IPS DF 6.9 (cell line): ENCODE results near the gene GUCD1.

Experiments
- DNase-seq: peaks from one replicate; pipeline ENCODE4 v3.0.0-alpha.2; 2013; ENCODE audit warnings: low read depth, low spot score
- H3K27ac ChIP-seq: one replicate; pipeline ENCODE4 v1.5.1; 2013; ENCODE audit warnings: low read length, control low read depth
- H3K27me3 ChIP-seq: 2 replicates; pipeline ENCODE4 v1.6.1; 2013; ENCODE audit warnings: mild to moderate bottlenecking, low read length; ENCODE audit not compliant: control insufficient read depth, insufficient read depth
- H3K36me3 ChIP-seq: 2 replicates; pipeline ENCODE4 v1.6.1; 2013; ENCODE audit warnings: low read length; ENCODE audit not compliant: control insufficient read depth, insufficient read depth
- H3K4me1 ChIP-seq: 2 replicates; pipeline ENCODE4 v1.6.1; 2013; ENCODE audit warnings: low read length; ENCODE audit not compliant: control insufficient read depth, insufficient read depth
- H3K4me3 ChIP-seq: 2 replicates; pipeline ENCODE4 v1.5.1; 2013; ENCODE audit warnings: mild to moderate bottlenecking, low read length
- H3K9me3 ChIP-seq: 2 replicates; pipeline ENCODE4 v1.6.1; 2013; ENCODE audit warnings: low read length, inconsistent platforms; ENCODE audit not compliant: control insufficient read depth, insufficient read depth
- WGBS: extraction: QIAGEN DNeasy Blood & Tissue Kit; methylation state at CpG from one replicate; pipeline ENCODE4 v1.1.7; 2013; ENCODE audit warnings: mixed read lengths, missing lambda C conversion rate; ENCODE audit not compliant: insufficient read length, insufficient coverage; 5-methylcytosine and 5-hydroxymethylcytosine counted together

The GUCD1 gene

DNA sequence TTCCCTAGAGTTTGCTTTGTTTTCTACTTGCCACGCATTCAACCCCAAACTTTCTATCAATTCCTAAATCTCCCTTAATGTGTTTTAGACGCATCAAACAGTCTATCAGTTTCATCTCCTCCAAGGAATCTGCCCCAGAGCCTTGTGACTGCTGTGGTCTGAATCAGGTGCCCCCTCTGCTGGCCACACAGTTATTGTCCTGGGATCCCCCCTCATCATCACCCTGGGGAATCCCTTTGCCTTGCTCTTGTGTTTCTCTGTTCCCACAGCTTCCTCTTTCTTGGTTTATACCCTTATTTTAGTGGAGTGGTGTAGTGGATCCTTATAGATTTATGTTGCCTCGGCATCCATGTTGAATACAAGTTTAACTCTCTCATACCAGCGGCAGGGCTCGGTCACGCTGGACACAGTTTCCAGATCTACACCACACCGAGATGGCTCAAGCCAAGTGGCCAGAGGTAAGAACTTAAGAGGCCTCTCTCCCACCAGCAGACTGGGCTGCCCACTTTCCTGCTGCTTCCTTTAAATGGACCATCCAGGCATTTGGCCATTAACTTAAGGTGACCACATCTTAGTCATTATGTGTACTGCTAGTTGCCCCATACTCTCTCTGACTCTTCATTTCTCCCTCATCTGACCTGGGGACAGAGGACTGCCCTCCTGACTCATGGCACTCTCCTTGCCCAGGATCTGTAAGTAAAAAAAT is 51.6 kb downstream of the GUCD1 start:
- WGBS, result no CpG with 5 or more reads among the region's 7 CpGs
- H3K36me3 ChIP-seq, result no peaks in the 10 kb centered on the region
- no peaks in the 10 kb centered on the region for H3K9me3 ChIP-seq
- H3K27ac ChIP-seq, result no peak overlapping the region
- no peak for DNase-seq
- H3K4me1 ChIP-seq, result peaks cover 3% of the 10 kb centered on the region; the same call in 1 of the 2 replicates
- no peaks in the 10 kb centered on the region for H3K27me3 ChIP-seq
- H3K4me3 ChIP-seq, result no peak overlapping the region

DNA sequence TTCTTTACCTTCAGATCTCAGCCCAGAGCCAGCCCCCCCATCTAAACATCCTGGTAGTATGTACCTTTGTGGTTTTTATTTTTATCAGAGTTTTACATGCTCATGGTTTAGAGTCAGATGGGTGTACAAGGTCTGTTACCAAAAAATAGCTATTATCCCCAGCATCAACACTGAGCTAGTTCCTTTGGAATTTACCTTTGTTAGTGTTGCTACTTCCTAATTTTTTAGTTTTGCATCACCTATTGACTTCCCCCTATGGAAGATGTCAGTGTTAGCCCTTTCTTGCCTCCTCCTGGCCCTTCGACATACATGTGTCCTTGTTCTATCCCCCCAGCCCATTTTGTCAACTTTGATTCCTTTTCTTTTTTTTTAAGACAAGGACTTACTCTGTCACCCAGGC is 52.4 kb downstream of the GUCD1 start:
- WGBS, result no CpG with 5 or more reads among the region's 1 CpG
- DNase-seq, result no peak
- no peak overlapping the region for H3K27ac ChIP-seq
- H3K9me3 ChIP-seq, result no peaks in the 10 kb centered on the region
- H3K4me3 ChIP-seq, result no peak overlapping the region
- no peaks in the 10 kb centered on the region for H3K27me3 ChIP-seq
- no peaks in the 10 kb centered on the region for H3K36me3 ChIP-seq
- peaks cover 3% of the 10 kb centered on the region; the same call in 1 of the 2 replicates for H3K4me1 ChIP-seq

DNA sequence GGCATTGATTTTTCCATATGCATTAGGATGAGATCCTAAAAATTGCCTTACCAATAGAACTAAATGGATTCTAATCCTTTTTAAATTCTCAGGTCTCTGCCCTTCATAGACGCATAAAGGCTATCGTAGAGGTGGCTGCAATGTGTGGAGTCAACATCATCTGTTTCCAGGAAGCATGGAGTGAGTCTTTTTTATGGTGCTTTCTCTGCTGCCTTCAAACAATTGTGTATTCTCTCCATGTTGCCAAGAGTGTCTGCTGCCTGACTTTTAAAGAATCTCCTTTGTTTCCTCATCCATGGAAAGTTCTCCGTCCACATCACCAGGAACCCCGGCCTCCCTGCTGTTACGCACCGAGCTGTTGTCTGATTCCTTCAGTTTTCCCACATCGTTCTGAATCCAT is 52.9 kb downstream of the GUCD1 start:
- Histone ChIP-seq H3K9me3 (no peaks in the 10 kb centered on the region), H3K27ac (no peak overlapping the region), H3K4me3 (no peak overlapping the region), H3K36me3 (no peaks in the 10 kb centered on the region), H3K4me1 (peaks cover 2% of the 10 kb centered on the region; the same call in 1 of the 2 replicates), H3K27me3 (no peaks in the 10 kb centered on the region)
- no peak for DNase-seq
- no CpG with 5 or more reads among the region's 7 CpGs for WGBS

DNA sequence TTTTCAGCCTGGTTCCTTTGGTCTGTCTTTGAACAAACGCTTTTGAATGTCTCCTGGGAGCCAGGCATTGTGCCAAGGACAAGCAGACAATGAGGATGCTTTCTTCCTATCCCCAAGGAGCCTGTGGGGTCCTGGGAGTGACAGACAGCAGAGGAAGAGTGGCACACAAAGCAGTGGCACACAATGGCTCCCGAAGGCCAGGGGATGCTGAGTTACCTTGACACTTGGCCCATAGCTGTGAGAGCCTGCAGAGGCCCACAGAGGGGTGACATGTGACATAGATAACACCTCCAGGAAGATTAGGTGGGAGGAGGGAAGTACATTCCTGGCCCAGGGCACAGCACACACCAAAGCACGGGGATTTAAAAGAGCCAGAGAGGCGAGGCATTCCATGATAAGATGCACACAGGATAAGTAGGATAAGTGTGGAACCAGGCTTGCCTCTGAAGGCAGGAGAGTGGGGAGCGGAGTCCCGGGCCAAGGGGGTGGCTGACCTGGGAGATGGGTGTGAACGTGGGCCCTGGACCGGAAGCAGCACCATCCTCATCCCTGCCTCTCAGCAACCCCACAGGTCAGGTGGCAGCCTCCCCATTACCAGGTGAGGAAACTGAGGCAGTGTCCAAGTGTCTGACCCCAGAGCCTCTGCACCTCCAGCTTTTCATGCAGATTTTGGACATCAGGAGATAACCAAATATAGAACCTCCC is 53.5 kb downstream of the GUCD1 start:
- Histone ChIP-seq H3K9me3 (no peaks in the 10 kb centered on the region), H3K4me1 (no peaks in the 10 kb centered on the region), H3K36me3 (no peaks in the 10 kb centered on the region), H3K27me3 (no peaks in the 10 kb centered on the region), H3K27ac (no peak overlapping the region), H3K4me3 (no peak overlapping the region)
- WGBS, result no CpG with 5 or more reads among the region's 8 CpGs
- no peak for DNase-seq

DNA sequence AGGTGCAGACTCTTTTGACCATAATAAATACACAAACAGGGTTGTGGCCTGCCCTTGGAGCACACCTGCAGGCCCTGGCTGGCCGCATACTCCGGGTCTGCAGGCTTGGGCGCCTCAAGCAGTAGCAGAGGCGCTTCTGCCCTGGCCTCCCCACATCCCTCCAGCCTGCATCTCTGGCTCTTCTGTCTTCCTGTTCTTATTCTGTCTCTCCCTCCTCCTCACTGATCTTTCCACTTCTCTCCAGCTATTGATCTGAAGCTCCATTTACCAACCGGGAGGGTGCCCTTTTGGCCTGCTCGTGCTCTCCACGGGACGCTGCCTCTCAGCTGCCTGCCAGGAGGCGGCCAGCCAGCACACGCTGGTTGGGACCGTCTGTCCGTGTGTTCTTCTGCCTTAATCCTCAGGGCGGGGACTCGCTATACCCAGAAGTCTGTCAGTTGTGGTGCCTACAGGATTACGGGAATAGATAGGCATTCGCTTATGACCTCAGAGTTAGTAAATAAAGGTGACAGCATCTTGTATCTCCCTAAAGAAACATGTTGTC is 54.6 kb downstream of the GUCD1 start:
- no CpG with 5 or more reads among the region's 16 CpGs for WGBS
- no peaks in the 10 kb centered on the region for H3K36me3 ChIP-seq
- no peak for DNase-seq
- no peaks in the 10 kb centered on the region for H3K9me3 ChIP-seq
- peaks cover 6% of the 10 kb centered on the region for H3K27me3 ChIP-seq
- H3K4me3 ChIP-seq, result no peak overlapping the region
- H3K4me1 ChIP-seq, result no peaks in the 10 kb centered on the region
- H3K27ac ChIP-seq, result no peak overlapping the region

DNA sequence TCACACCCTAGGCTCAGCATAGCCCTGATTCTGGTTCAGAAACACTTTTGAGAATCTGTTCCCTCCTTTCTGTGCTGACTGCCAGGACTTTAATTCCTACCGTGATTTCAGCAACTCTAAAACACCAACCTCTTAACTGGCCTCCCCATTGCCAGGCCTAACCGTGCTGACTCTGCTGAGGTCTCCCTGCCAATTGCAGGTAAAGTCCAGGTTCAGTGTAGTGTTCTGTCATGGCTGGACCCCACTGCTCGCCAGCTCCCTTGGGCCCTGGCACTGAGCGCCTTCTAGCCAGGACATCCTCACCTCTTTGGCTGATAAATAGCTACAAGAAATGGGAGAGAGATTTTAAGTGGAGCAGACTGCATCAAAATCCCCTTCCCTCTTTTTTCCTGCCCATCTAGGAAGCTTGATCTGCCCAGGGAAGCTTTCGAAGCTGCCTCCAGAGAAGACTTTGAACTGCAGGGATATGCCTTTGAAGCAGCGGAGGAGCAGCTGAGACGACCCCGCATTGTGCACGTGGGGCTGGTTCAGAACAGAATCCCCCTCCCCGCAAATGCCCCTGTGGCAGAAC is 55.1 kb downstream of the GUCD1 start:
- no CpG with 5 or more reads among the region's 10 CpGs for WGBS
- no peak overlapping the region for H3K4me3 ChIP-seq
- no peaks in the 10 kb centered on the region for H3K36me3 ChIP-seq
- H3K4me1 ChIP-seq, result no peaks in the 10 kb centered on the region; the same call in 1 of the 2 replicates
- peaks cover 11% of the 10 kb centered on the region for H3K27me3 ChIP-seq
- no peak for DNase-seq
- no peaks in the 10 kb centered on the region for H3K9me3 ChIP-seq
- H3K27ac ChIP-seq, result no peak overlapping the region

DNA sequence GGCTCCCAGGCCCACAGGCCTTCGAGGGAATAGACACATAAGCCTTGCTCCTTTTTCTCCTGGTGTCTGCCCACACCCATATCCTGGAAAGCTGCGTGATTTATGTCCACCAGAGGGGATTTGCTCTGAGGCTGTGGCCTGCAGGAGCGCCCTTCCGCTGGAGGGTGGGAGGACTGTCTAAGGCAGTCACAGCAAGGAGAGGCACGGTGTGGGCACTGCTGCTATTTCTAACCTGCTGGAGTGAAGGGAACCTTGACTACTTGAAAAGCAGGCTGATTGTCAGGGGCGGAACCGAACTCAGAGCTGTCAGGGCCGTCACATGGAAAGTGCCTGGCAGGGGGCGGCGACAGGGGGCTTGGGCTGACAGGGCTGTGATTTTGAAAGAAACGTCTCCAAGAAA is 56.1 kb downstream of the GUCD1 start:
- DNase-seq, result no peak
- no peak overlapping the region for H3K4me3 ChIP-seq
- no peaks in the 10 kb centered on the region for H3K36me3 ChIP-seq
- H3K27me3 ChIP-seq, result peaks cover 19% of the 10 kb centered on the region
- H3K27ac ChIP-seq, result no peak overlapping the region
- no peaks in the 10 kb centered on the region; the same call in 1 of the 2 replicates for H3K4me1 ChIP-seq
- 100% methylated on average over 1 of the region's 11 CpGs for WGBS
- H3K9me3 ChIP-seq, result no peaks in the 10 kb centered on the region

DNA sequence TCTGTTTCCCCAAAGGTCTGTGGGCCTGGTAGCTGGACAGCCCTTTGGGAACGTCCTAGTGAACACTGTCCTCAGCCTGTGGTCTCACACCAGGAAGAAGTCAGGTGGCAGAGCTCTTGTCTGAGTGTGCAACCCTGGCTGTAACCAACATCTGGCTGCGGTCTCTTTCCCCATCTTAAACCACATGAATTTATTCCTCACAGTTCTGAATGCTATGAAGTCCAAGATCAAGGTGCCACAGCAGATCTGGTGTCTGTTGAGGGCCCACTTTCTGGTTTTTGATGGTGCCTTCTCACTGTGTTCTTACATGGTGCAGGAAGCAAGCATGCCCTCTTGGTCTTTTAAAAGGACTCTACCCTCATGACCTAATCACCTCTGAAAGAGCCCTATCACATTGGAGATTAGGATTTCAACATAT is 57.1 kb downstream of the GUCD1 start:
- Histone ChIP-seq H3K4me1 (no peaks in the 10 kb centered on the region; the same call in 1 of the 2 replicates), H3K9me3 (no peaks in the 10 kb centered on the region), H3K36me3 (no peaks in the 10 kb centered on the region), H3K27me3 (peaks cover 22% of the 10 kb centered on the region), H3K4me3 (no peak overlapping the region), H3K27ac (no peak overlapping the region)
- WGBS, result no CpG with 5 or more reads among the region's 2 CpGs
- DNase-seq, result no peak

DNA sequence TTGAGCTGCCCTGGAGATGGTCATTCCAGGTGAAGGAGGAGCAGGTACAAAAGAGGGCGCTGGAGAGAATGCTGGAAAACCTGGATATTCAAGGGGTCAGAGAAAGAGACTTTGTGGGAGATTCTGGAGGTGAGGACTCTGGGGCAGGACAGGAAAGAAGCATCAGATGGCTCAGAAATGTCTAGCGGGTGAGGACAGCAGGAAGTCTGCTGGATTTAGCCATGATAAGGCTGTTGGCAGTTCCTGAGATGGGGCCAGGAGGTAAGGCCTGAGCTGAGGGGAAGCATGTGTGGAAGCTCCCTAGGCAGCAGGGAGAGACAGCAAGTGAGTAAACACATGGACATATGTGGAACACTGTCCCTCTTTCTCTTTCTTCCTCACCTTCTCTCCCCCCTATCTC is 58.3 kb downstream of the GUCD1 start:
- Histone ChIP-seq H3K27me3 (peaks cover 22% of the 10 kb centered on the region), H3K9me3 (no peaks in the 10 kb centered on the region)
- WGBS, result no CpG with 5 or more reads among the region's 2 CpGs

DNA sequence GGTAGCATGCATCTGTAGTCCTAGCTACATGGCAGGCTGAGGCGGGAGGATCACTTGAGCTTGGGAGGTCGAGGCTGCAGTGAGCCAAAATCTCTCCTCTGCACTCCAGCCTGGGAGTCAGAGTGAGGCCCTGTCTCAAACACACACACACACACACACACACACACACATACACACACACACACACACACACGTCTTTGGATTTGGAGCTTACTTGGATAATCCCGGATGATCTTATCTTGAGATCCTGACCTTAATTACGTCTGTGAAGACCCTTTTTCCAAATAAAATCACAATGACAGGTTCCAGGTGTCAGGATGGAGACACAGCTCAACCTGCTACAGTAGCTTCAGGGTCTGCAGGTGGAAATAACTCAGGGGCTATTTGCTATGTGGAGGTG is 58.7 kb downstream of the GUCD1 start:
- no peak for DNase-seq
- Histone ChIP-seq H3K4me1 (no peaks in the 10 kb centered on the region; the same call in 1 of the 2 replicates), H3K9me3 (no peaks in the 10 kb centered on the region), H3K36me3 (no peaks in the 10 kb centered on the region), H3K27ac (no peak overlapping the region), H3K4me3 (no peak overlapping the region), H3K27me3 (peaks cover 22% of the 10 kb centered on the region)
- WGBS, result no CpG with 5 or more reads among the region's 5 CpGs

More for the DNA sequence above, 58.3 kb downstream of the GUCD1 start:
- Histone ChIP-seq H3K4me1 (no peaks in the 10 kb centered on the region; the same call in 1 of the 2 replicates), H3K4me3 (no peak overlapping the region), H3K36me3 (no peaks in the 10 kb centered on the region), H3K27ac (no peak overlapping the region)
- DNase-seq, result no peak
